Activated T-cell treated with anti-CD3 and anti-CD28 coated beads, Interleukin-2, amount 50 U/mL, for 72 hours (primary cell): ENCODE results near the gene ICA1. TPM values are rescaled to one million over a fixed set of nuclear protein-coding genes. Genes with fewer than 3 reads are reported as not detected.
A peak's percentile ranks its signal among the peaks of the same experiment; 100 is the strongest.

Source experiments
- ATAC-seq, 2 donors: fragments of 150-1000 bp; cut with Tn5 transposase; replicated peaks in 1 of 2; 2 replicates each; pipeline ENCODE4 v1.10.0; 2021; ENCODE audit warnings: moderate library complexity in 2 of 2, mild to moderate bottlenecking in 1 of 2
- DNase-seq, 2 donors: peaks; one replicate each; pipeline ENCODE4 v3.0.0; 2021 to 2022; ENCODE audit warnings: mixed read lengths in 1 of 2
- H3K27ac Mint-ChIP-seq: one replicate; pipeline ENCODE4 v1.8.0; 2022; ENCODE audit warnings: mild to moderate bottlenecking, moderate library complexity, mixed read lengths
- H3K27me3 Mint-ChIP-seq: one replicate; pipeline ENCODE4 v1.8.0; 2022; ENCODE audit warnings: low read depth, mixed read lengths
- H3K36me3 Mint-ChIP-seq, 2 donors: one replicate each; pipeline ENCODE4 v1.8.0; 2022; ENCODE audit warnings: mixed read lengths in 2 of 2, mild to moderate bottlenecking in 1 of 2; ENCODE audit not compliant: insufficient read depth in 2 of 2
- H3K4me1 Mint-ChIP-seq: one replicate; pipeline ENCODE4 v1.8.0; 2022; ENCODE audit warnings: low read depth, mixed read lengths
- H3K4me3 Mint-ChIP-seq, 2 donors: one replicate each; pipeline ENCODE4 v1.8.0; 2022; ENCODE audit warnings: mild to moderate bottlenecking in 2 of 2, mixed read lengths in 2 of 2, moderate library complexity in 2 of 2
- H3K9me3 Mint-ChIP-seq, 2 donors: one replicate each; pipeline ENCODE4 v1.8.0; 2022; ENCODE audit warnings: mixed read lengths in 2 of 2
- total RNA-seq, 2 donors: library from RNA; stranded (reverse); gene quantifications; one replicate each; pipeline ENCODE4 v1.2.3, GENCODE V29; 2022

The ICA1 gene
- total RNA-seq, 2 donors from 2014 or later: 2.7 to 4.6 TPM

GRCh38 chr7:8213381-8213780 is 48.6 kb downstream of the ICA1 start:
- Mint-ChIP-seq H3K27me3 (no peaks in the 10 kb centered on the region), H3K4me1 (peaks cover 5% of the 10 kb centered on the region), H3K9me3 (no peaks in the 10 kb centered on the region), H3K36me3 (no peaks in the 10 kb centered on the region), H3K4me3 (no peak overlapping the region), H3K27ac (no peak overlapping the region)
- no peak for ATAC-seq
- no peak for DNase-seq

GRCh38 chr7:8212638-8213037 is 49.3 kb downstream of the ICA1 start:
- Mint-ChIP-seq H3K36me3 (no peaks in the 10 kb centered on the region), H3K27ac (no peak overlapping the region), H3K27me3 (no peaks in the 10 kb centered on the region), H3K9me3 (no peaks in the 10 kb centered on the region), H3K4me1 (peaks cover 5% of the 10 kb centered on the region), H3K4me3 (no peak overlapping the region)
- no peak for ATAC-seq
- no peak for DNase-seq

DNA sequence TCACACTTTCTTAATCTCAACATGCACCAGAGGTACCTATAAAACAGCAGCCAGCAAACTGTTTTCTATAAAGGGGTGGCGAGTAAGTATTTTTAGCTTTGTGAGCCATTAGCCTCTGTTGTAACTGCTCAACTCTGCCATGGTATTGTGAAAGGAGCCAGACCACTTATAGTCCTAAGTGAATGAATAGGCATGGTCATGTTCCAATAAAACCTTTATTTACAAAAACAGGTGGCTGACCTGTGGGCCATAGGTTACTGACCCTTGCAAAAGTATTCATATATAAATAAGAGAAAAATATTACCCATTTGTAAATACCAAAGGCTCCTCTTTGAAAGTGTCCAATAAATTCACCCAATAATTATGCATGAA is 50.3 kb downstream of the ICA1 start:
- H3K27ac Mint-ChIP-seq: no peak overlapping the region
- peaks cover 3% of the 10 kb centered on the region for H3K27me3 Mint-ChIP-seq
- no peaks in the 10 kb centered on the region for H3K36me3 Mint-ChIP-seq
- ATAC-seq (no peak), DNase-seq (no peak)
- no peaks in the 10 kb centered on the region for H3K9me3 Mint-ChIP-seq
- peaks cover 5% of the 10 kb centered on the region for H3K4me1 Mint-ChIP-seq
- H3K4me3 Mint-ChIP-seq: no peak overlapping the region

DNA sequence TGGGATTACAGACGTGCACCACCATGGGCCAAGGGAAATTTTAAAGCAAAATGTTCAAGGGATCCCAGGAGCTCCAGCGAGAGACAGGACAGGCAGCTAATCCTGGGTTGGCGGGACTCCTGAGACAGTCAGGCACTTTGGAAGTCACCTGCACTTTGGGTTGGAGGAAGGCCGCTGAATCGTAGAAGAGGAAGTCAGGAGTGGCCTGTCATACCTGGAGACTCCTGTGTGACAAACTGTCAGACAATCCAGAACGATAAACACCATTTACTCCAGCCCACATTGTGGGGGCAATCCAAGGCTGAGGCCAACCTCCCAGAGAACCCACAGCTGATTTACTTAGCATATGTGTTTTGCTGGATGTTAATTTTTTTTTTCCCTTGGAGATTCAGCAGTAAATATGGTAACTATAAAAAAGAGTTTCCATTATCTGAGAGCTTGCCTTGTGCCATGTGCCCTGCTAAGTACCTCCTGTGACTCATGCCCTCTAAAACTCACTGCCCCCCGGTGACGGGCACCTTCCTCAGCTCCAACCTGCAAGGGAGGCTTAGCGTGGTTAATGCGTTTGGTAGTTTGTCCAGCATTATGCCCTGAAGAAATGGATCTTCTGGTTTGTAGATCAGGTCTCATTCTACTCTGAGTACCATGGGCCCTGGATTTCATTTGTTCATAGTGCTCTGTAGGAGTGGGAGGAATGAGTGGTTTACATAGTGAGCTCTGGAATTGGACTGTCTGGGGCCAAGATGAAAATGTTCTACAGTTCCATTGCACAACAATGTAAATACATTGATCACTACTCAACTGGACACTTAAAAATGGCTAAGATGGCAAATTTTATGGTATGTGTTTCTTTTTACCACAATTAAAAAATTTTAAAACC is 50.9 kb downstream of the ICA1 start:
- ATAC-seq (no peak), DNase-seq (no peak)
- Mint-ChIP-seq H3K9me3 (no peaks in the 10 kb centered on the region), H3K4me3 (no peak overlapping the region), H3K4me1 (peaks cover 5% of the 10 kb centered on the region), H3K27me3 (peaks cover 10% of the 10 kb centered on the region), H3K27ac (no peak overlapping the region), H3K36me3 (no peaks in the 10 kb centered on the region)

DNA sequence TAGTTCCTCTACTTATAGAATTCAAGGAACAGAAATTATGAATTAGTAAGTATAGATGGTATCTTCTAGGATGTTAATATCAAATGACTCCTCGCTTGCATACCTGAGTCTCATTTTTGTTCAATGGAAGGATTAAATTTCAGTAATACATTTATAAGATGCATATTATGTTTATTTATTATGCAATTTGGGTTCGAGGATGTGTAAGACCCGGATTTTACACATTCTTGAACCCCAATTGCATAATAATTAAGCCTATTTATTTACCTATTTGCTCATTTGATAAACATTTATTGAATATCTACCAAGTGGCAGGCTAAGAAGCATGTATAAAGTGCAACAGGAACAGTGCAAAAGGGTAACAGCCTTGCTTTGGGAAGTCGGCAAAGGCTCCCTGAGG is 52.6 kb downstream of the ICA1 start:
- peaks cover 2% of the 10 kb centered on the region for H3K4me1 Mint-ChIP-seq
- peaks cover 11% of the 10 kb centered on the region for H3K27me3 Mint-ChIP-seq
- H3K27ac Mint-ChIP-seq: no peak overlapping the region
- H3K36me3 Mint-ChIP-seq: no peaks in the 10 kb centered on the region
- no peak overlapping the region for H3K4me3 Mint-ChIP-seq
- DNase-seq (no peak), ATAC-seq (no peak)
- no peaks in the 10 kb centered on the region for H3K9me3 Mint-ChIP-seq

GRCh38 chr7:8208816-8209215 is 53.2 kb downstream of the ICA1 start:
- no peaks in the 10 kb centered on the region for H3K36me3 Mint-ChIP-seq
- DNase-seq (no peak), ATAC-seq (no peak)
- peaks cover 14% of the 10 kb centered on the region for H3K27me3 Mint-ChIP-seq
- H3K4me1 Mint-ChIP-seq: no peaks in the 10 kb centered on the region
- no peak overlapping the region for H3K4me3 Mint-ChIP-seq
- no peaks in the 10 kb centered on the region for H3K9me3 Mint-ChIP-seq
- no peak overlapping the region for H3K27ac Mint-ChIP-seq

- ATAC-seq (no peak), DNase-seq (no peak)
- Mint-ChIP-seq H3K27me3 (peaks cover 23% of the 10 kb centered on the region), H3K9me3 (no peaks in the 10 kb centered on the region), H3K36me3 (no peaks in the 10 kb centered on the region), H3K27ac (no peak overlapping the region), H3K4me3 (no peak overlapping the region), H3K4me1 (peaks cover 7% of the 10 kb centered on the region)
Measured at GRCh38 chr7:8206956-8207355, 55.0 kb downstream of the ICA1 start.

DNA sequence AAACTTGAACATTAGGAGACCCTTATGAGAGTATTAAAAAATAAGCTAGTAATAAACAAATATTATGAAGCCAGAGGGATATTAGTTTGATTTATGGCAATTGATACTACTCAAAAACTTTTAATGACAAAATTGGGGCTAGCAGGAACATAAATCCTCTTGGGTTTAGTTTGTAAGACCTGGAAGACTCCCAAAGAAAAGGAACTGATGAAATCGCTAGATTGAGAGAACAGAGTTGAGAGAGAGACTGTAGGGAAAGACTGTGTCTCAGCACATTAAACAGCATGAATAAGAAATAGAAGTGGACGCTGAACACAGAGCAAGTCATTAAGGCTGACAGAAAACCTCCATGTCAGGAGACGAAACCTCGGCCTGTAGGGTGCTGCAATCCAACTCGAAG is 56.4 kb downstream of the ICA1 start:
- no peaks in the 10 kb centered on the region for H3K9me3 Mint-ChIP-seq
- ATAC-seq (no peak), DNase-seq (no peak)
- peaks cover 23% of the 10 kb centered on the region for H3K27me3 Mint-ChIP-seq
- no peak overlapping the region for H3K4me3 Mint-ChIP-seq
- no peaks in the 10 kb centered on the region for H3K36me3 Mint-ChIP-seq
- H3K4me1 Mint-ChIP-seq: peaks cover 21% of the 10 kb centered on the region
- H3K27ac Mint-ChIP-seq: no peak overlapping the region

DNA sequence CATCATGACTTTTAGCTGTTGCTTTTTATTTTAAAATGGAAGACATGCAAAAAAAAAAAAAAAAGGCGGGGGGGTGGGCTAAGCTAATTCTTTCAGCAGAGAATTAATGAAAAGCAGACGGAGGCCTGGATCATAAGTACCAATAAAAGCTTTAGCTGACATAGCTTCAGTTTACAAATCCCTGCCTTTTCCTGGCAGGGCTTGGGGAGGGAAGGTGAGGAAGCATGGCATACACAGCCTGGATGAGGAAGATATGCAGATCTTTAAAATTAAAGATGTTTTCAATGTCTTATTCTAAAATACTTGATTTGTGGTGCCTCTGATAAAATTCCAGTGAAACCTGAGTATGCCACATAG is 57.0 kb downstream of the ICA1 start:
- ATAC-seq (no peak), DNase-seq (no peak)
- H3K27ac Mint-ChIP-seq: no peak overlapping the region
- H3K27me3 Mint-ChIP-seq: peaks cover 23% of the 10 kb centered on the region
- H3K36me3 Mint-ChIP-seq: no peaks in the 10 kb centered on the region
- H3K4me3 Mint-ChIP-seq: no peak overlapping the region
- no peaks in the 10 kb centered on the region for H3K9me3 Mint-ChIP-seq
- H3K4me1 Mint-ChIP-seq: peaks cover 22% of the 10 kb centered on the region

GRCh38 chr7:8204339-8205030 is 57.5 kb downstream of the ICA1 start:
- no peaks in the 10 kb centered on the region for H3K36me3 Mint-ChIP-seq
- no peaks in the 10 kb centered on the region for H3K9me3 Mint-ChIP-seq
- H3K4me3 Mint-ChIP-seq: no peak overlapping the region
- peaks cover 22% of the 10 kb centered on the region for H3K4me1 Mint-ChIP-seq
- ATAC-seq (no peak), DNase-seq (no peak)
- no peak overlapping the region for H3K27ac Mint-ChIP-seq
- peaks cover 27% of the 10 kb centered on the region for H3K27me3 Mint-ChIP-seq

- ATAC-seq: peak; percentile 52 to 71
- Mint-ChIP-seq H3K36me3 (no peaks in the 10 kb centered on the region), H3K27me3 (peaks cover 28% of the 10 kb centered on the region), H3K4me1 (peaks cover 29% of the 10 kb centered on the region), H3K9me3 (no peaks in the 10 kb centered on the region), H3K27ac (no peak overlapping the region), H3K4me3 (no peak overlapping the region)
- no peak for DNase-seq
Measured at GRCh38 chr7:8201846-8202441, 60.0 kb downstream of the ICA1 start.

GRCh38 chr7:8200717-8201116 is 61.2 kb downstream of the ICA1 start:
- no peaks in the 10 kb centered on the region for H3K36me3 Mint-ChIP-seq
- H3K27me3 Mint-ChIP-seq: peaks cover 18% of the 10 kb centered on the region
- ATAC-seq (no peak), DNase-seq (no peak)
- H3K27ac Mint-ChIP-seq: no peak overlapping the region
- peaks cover 29% of the 10 kb centered on the region for H3K4me1 Mint-ChIP-seq
- no peak overlapping the region for H3K4me3 Mint-ChIP-seq
- no peaks in the 10 kb centered on the region for H3K9me3 Mint-ChIP-seq

DNA sequence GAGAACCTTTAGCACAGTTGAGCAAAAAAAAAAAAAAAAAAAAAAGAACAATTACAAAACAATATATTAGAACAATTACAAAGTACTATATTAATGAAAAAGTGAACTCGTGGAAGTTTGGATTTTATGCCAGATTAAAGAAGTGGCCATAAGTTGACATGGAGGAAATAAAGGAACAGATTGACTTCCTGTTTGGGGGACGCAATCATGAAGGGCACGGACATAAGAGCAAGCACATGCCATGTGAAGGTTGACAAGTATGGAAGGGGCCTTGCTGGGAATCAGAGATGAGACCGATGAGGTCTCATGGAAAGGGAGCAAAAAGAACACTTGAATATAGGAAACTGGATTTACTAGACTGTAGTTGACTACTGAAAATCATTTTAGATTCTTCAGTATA is 61.7 kb downstream of the ICA1 start:
- ATAC-seq (no peak), DNase-seq (no peak)
- peaks cover 18% of the 10 kb centered on the region for H3K27me3 Mint-ChIP-seq
- H3K9me3 Mint-ChIP-seq: no peaks in the 10 kb centered on the region
- H3K27ac Mint-ChIP-seq: no peak overlapping the region
- no peak overlapping the region for H3K4me3 Mint-ChIP-seq
- H3K4me1 Mint-ChIP-seq: peaks cover 29% of the 10 kb centered on the region
- H3K36me3 Mint-ChIP-seq: no peaks in the 10 kb centered on the region
